GM18511 (cell line): ENCODE results near the gene EVI2B.
"Not testable (repeated sequence)": the region's sequence is repeated elsewhere in the genome, so short reads cannot be mapped to it uniquely, and the experiment has no call there.

Experiments
- ATAC-seq: cut with Tn5 transposase; IDR thresholded peaks from one replicate; pipeline ENCODE4 v1.9.1; 2021; ENCODE audit warnings: mild to moderate bottlenecking, moderate library complexity; ENCODE audit not compliant: unreplicated experiment

EVI2B gene

DNA sequence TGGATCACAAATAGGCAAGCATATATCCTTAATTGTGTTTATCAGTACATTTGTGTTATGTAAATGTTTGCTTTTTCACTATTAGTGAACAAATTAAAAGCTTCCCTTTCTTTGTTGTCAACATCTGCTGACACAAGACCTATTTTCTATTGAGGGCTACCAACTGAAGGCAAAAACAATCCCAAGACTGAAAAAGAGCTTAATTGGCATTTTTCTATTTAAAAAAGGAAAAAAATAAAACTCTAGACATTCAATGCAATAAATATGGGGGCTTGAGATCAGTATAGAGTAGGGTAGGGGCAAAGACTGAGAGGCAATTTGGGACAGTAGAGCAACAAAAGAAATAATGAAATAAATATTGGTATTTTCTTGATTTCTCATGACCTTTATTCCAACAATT lies 41.1 kb downstream of the EVI2B start:
- no peak for ATAC-seq

DNA sequence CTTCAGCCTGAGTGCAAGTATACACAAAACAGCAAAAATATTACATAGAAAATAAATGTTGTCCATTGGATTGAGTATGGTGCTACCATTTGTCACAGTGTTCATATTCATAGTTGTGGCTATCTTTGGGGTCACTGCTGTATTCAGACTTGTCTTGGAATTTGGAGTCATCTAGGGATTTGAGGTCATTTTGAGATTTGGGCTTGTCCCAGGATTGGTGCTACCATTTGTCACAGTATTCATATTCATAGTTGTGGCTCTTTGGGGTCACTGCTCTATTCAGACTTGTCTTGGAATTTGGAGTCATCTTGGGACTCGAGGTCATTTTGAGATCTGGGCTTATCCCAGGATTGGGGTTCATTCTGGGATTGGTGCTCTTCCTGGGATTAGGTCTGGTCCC lies 41.6 kb downstream of the EVI2B start:
- no peak for ATAC-seq

DNA sequence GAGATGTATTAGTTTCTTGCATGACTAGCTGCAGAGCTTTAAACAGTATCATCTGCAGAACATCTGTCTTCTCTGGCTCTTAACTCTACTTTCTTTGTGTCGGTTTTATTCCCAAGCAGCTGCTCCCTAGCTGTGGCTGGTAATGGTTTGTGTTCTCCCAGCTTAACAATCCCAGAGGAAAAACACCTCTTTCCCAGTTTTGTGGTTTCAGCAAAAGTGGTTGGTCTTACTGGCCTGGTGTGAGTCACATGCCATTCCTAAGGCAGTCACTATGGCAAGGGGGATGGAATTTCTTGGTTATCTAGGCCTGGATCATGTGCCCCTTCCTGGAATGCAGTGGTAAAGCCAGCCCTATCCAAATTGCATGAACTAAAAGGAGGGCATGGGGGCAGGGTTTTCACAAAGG lies 44.3 kb downstream of the EVI2B start:
- no peak for ATAC-seq

DNA sequence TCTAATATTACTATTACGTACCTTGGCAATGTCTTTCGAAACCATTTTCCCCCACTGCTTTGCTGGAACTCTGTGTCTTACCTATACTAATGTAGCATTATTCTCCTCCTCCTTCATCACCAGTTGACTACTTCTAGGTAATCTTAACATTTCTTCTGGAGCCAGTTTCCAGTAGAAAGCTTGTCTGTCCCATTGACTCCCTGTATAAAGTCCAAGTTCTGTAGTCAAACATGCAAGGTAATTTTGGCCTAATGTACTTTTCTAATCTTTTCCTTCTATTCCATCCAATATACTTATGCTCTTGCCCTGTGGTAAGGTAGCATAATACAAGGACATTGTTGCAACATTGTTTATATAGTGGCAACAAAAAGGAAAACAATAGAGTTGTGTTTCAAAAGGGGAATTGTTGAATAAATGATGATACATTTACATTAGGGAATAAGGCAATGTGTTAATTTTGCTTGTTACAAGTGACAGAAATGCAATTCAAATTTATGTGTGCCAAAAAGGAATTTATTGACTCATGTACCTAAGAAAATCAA lies 44.7 kb downstream of the EVI2B start:
- no peak for ATAC-seq

DNA sequence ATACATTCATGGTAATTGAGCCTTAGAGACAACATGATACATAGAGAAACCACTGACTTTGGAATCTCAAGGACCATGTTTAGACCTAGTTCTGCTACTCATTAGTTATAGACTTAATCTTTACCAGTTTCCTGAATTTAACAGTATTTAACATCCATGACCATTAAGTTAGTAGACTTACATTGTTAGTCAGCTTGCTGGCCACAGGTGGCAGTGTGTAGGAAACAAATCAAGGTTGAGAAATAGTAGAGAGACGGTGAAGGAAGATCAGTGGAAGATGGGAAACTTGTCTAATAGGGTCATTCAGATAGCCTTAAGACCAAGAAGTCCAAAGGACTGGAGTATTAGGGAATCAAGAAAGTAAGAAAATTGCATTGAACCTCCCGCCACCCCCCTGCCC lies 47.8 kb downstream of the EVI2B start:
- ATAC-seq: no peak

DNA sequence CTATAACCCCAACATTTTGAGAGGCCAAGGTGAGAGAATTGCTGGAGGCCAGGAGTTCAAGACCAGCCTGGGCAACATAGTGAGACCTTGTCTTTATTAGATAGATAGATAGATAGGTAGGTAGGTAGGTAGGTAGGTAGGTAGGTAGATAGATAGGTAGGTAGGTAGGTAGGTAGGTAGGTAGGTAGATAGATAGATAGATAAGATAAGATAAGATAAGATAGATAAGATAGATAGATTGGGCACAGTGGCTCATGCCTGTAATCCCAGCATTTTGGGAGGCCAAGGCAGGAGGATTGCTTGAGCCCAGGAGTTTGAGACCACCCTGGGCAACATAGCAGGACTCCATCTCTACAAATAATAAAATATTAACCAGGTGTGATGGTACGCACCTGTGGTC lies 50.9 kb downstream of the EVI2B start:
- not testable (repeated sequence) for ATAC-seq

DNA sequence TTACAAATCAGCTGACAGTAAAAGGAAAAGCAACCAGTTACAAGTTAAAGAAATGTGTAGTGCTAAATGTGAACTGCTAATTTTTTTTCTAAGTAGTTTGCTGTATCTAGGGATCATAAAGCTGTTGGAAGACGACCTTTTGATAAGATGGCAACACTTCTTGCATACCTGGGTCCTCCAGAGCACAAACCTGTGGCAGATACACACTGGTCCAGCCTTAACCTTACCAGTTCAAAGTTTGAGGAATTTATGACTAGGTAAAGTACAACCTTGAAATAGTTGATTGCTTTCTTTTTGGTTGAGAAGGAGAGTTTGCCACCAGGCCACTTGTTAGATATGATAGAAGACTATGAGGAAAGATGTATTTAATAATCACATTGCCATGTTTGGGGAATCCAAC lies 52.3 kb downstream of the EVI2B start:
- no peak for ATAC-seq

DNA sequence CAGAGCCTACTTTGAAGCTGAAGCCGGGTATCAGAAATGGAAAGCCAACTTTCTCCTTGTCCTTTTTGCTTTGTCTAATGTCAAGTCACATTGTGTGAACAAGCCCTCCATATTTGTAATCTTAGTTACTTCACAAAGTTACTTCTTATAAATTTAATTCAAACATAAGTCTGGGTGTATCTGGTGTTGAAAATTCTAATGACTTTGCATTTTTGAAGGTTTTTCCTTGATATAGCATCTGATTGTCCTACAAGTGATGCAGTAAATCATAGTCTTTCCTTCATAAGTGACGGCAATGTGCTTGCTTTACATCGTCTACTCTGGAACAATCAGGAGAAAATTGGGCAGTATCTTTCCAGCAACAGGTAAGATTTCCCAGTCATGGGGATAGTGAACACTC lies 53.7 kb downstream of the EVI2B start:
- ATAC-seq: no peak

DNA sequence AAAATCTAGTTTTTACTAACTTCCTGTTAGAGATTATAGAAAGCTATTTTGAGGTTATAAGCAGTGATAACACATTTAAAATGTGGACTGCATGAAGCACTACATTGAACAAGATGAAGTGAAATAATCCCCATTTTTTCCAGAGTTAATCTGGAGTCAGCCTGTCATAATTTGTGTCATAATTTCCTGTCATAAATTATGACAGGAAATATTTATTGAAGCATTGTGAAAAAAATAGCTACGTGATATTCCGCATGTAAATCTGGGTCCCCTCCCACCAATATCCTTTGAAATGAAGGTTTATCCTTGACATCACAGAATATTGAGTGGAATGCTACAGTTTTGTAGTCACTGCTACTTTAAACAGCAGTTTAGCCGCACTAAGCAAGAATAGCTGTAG lies 56.9 kb downstream of the EVI2B start:
- ATAC-seq: no peak

DNA sequence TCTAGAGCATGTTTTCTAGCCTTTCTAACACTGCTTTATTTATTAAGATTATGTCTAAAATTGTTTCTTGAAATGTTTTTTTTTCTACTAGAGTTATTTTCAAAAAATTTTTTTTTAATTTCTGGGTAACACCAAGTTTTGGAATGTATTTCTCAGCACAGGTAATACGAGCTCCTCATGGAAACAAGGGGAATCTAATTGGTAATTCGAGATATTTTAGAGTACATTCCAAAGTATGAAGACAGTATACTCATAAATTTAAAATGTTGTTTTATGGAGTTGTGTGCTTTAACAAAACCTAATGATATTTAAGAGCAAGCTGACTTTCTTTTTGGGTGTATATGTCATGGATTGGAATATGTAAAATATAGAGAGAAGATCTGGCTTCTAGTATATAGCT lies 59.2 kb downstream of the EVI2B start:
- ATAC-seq: no peak
